Activated T-cell treated with anti-CD3 and anti-CD28 coated beads for 24 hours (primary cell): ENCODE data around the gene PPP1R3D.
"Not testable (repeated sequence)": the region's sequence is repeated elsewhere in the genome, so short reads cannot be mapped to it uniquely, and the experiment has no call there.

Source experiments
- DNase-seq: peaks from one replicate; pipeline ENCODE4 v3.0.0-alpha.2; 2020; ENCODE audit warnings: low read depth

The PPP1R3D gene

DNA sequence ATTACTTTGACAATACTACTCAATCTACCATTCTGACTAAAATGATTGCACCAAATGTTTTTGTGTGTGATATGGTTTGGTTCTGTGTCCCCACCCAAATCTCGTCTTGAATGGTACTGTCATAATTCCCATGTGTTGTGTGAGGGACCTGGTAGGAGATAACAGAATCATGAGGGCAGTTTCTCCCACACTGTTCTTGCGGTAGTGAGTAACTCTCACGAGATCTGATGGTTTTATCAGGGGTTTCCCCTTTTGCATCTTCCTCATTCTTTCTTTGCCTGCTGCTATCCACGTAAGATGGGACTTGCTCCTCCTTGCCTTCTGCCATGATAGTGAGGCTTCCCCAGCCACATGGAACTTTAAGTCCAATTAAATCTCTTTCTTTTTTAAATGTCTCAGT lies 27.5 kb downstream of the PPP1R3D start:
- DNase-seq, result no peak

- no peak for DNase-seq
Measured at GRCh38 chr20:59911041-59911440, 29.1 kb downstream of the PPP1R3D start.

- DNase-seq, result no peak
Measured at GRCh38 chr20:59908855-59909254, 31.2 kb downstream of the PPP1R3D start.

DNA sequence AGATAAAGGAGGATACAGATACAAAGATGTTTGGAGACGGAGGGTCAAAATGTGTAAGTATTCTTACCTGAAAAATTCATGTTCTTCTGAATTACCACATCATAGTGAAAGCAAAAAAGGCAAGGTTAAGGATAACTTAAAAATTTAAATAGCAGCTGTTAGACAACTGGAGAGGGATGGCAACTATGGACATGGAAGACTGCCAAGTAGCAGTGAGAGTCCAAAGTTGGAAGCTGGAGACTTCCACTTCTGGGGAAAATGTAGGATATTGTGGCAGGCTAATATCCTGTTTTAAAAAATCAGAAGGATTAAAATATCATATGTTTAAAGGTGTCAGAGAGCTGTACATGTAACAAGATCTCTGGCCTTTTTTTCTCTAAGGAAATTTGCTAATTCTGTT lies 36.5 kb downstream of the PPP1R3D start:
- no peak for DNase-seq

- DNase-seq, result no peak
Measured at GRCh38 chr20:59902470-59902869, 37.6 kb downstream of the PPP1R3D start.

DNA sequence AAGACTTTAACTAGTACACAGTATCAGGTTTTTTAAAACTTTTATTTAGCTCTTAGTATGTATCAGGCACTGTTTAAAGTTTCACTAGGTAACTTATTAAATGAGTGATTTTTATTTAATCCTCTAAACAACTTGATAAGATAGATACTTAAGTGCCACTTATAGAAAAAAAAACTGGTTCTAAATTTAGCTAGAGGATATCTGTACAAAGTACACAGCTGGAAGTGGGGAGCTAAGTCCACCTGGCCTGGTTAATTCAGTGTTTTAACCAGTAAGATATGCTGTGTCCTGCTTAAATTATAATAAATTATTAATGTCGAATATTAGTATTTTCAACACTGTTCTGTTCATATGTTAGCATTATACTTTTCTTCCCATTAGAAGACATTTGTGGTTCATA lies 44.2 kb downstream of the PPP1R3D start:
- no peak for DNase-seq

GRCh38 chr20:59891581-59891980 lies 48.5 kb downstream of the PPP1R3D start:
- no peak for DNase-seq

GRCh38 chr20:59890035-59890434 lies 50.1 kb downstream of the PPP1R3D start:
- DNase-seq, result not testable (repeated sequence)

GRCh38 chr20:59888050-59888449 lies 52.1 kb downstream of the PPP1R3D start:
- DNase-seq, result no peak
